Measurements from ENCODE around the gene KIF16B. TPM values are rescaled to one million over a fixed set of nuclear protein-coding genes. Genes with fewer than 3 reads are reported as not detected.

The KIF16B gene
- total RNA-seq: 1 to 10 TPM; 3.2 to 3.4 TPM

DNA sequence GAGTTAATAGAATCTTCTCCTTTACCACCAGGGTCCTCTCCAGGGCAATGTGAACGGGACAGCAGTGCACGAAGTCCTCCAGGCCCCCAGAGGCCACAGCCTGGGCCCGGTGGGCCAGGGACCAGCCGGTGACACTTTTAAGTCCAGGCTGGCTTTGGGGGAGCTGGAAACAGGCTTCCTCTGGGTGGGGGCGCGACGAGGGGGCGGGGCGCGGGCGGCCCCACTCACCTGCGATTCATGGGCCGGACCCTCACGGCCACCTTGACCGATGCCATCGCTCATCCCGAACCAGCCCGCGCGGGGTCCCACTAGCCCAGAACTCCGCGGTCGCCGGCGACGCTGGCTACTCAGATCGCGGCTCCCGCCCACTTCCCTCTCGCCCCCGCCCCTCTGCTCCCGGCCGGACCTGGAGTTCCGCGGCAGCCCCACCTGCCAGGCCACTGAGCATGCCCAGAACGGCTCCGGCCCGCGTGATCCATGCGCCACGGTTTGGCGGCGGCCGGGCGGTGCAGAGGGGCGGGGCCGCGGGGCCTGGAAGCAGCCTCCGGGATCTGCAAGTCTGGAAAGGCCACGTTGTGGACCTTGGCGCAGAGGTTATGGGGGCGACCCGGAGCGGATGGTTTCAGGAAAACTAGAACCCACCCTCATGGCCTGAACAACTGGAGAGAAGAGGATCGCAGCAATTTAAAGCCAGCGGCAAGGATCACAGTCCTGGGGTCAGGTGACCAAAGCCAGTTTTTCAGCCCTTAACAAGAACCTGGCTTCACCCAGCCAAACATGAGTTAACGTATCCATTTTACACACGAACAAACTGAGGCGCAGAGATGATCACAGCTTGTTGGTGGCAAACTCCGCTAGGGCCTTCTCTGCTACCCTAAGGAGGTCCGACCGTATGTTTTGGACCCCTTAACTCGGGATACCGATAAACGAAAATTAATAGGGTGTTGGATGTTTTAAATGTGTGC is at the start of gene KIF16B:
TSS of gene KIF16B (minus strand) at position 448 of the 965 bp plus-strand sequence. CDS start at position 275, 173 bp downstream.
- POLR2A ChIA-PET: interaction anchor here (0.6 kb wide), 1 partner anchor 1712 kb away, joined by 3 read pairs; no protein-coding TSS in a partner anchor
- no peaks in the 10 kb centered on the region for H3K9me3 Mint-ChIP-seq (ENCODE audit: insufficient read depth)
- CTCF ChIA-PET: no interaction called here
- DNase-seq (peak; percentile 79), ATAC-seq (peak; percentile 86)
- H3K4me1 Mint-ChIP-seq (ENCODE audit: low read depth): peaks cover 28% of the 10 kb centered on the region
- peaks cover 1% of the 10 kb centered on the region for H3K36me3 Mint-ChIP-seq (ENCODE audit: low read depth)
- H3K27me3 Mint-ChIP-seq (ENCODE audit: low read depth): no peaks in the 10 kb centered on the region
- H3K27ac Mint-ChIP-seq: peak within 1 kb of the TSS; percentile 73
- peak within 1 kb of the TSS; percentile 81 for H3K4me3 Mint-ChIP-seq

DNA sequence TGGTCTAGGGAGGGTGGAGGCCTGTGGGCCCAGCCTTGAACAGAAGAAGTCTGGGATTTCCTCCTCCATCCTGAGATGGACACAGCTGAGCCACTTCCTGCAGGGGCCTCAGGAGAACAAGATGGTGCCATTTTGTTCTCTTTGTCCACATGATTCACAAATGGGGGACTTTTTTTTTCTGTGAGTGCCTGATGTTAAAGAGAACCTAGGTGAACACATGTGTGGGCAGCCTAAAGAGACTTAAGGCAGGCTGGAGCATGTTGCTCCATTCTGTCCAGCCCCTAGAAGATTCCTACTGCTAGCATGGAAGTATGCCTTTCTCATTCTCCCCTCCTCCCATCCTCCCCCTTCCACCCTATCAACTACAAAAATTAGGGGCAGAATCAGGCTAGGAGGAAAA is 49.3 kb upstream of the KIF16B start:
- ATAC-seq (no peak), DNase-seq (no peak)
- Mint-ChIP-seq H3K4me1 (ENCODE audit: low read depth) (no peaks in the 10 kb centered on the region), H3K9me3 (ENCODE audit: insufficient read depth) (no peaks in the 10 kb centered on the region), H3K4me3 (no peak overlapping the region), H3K27me3 (ENCODE audit: low read depth) (no peaks in the 10 kb centered on the region), H3K36me3 (ENCODE audit: low read depth) (no peaks in the 10 kb centered on the region), H3K27ac (no peak overlapping the region)
- CTCF ChIA-PET: no interaction called here
- POLR2A ChIA-PET: no interaction called here

DNA sequence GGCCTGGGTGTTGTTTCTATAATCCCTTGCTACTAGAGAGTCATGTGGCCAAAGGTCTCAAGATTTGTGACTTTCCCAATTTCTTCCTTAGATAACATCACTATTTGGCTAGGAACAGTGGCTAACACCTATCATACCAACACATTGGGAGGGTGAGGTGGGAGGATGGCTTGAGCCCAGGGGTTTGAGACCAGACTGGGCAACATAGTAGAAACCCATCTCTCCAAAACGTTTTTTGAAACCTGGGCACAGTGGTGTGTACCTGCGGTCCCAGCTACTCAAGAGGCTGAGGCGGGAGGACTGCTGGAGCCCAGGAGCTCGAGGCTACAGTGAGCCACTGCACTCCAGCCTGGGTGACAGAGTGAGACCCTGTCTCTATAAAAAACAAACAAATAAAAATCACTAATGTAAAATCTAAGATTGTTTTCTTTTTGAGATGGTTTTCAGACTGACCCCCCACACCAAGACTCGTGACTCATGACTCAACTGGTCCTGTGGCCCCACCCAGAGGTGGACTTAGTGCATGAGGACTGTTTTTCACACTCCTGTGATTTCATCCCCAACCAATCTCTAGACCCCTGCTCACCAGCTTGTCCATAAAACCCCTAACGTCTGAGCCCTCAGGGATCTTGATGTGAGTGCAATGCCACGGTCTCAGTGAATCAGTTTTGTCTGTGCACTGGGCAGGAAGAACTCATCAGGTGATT is 48.3 kb upstream of the KIF16B start:
- Mint-ChIP-seq H3K9me3 (ENCODE audit: insufficient read depth) (no peaks in the 10 kb centered on the region), H3K4me1 (ENCODE audit: low read depth) (no peaks in the 10 kb centered on the region), H3K27ac (no peak overlapping the region), H3K4me3 (no peak overlapping the region), H3K27me3 (ENCODE audit: low read depth) (no peaks in the 10 kb centered on the region), H3K36me3 (ENCODE audit: low read depth) (no peaks in the 10 kb centered on the region)
- DNase-seq (no peak), ATAC-seq (no peak)
- POLR2A ChIA-PET: no interaction called here
- CTCF ChIA-PET: no interaction called here

- ChIA-PET CTCF (no interaction called here), POLR2A (no interaction called here)
- Mint-ChIP-seq H3K4me3 (no peak overlapping the region), H3K27ac (no peak overlapping the region), H3K27me3 (ENCODE audit: low read depth) (no peaks in the 10 kb centered on the region), H3K9me3 (ENCODE audit: insufficient read depth) (no peaks in the 10 kb centered on the region), H3K36me3 (ENCODE audit: low read depth) (no peaks in the 10 kb centered on the region), H3K4me1 (ENCODE audit: low read depth) (no peaks in the 10 kb centered on the region)
- ATAC-seq (no peak), DNase-seq (no peak)
Measured at GRCh38 chr20:16620961-16621360, 47.7 kb upstream of the KIF16B start.

- H3K27me3 Mint-ChIP-seq (ENCODE audit: low read depth): no peaks in the 10 kb centered on the region
- POLR2A ChIA-PET: no interaction called here
Measured at GRCh38 chr20:16619953-16620352, 46.7 kb upstream of the KIF16B start.

DNA sequence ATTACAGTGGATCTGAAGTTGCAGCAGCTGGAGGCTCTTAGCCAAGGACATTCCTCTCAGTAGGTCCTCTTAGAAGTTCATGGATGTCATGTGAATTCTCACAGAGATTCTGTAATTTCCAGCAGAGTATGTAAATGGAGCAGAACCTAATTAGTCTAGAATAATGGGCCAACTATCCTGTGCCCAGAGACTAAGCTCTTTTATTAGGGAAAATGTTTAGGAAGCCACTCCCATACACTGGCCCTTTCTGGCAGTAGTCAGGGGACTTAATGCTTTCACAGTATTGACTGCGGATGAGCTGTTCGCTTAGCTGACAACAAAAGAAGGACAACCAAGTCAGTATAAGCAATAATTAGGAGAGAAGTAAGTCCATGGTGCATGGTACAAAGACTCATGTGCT is 43.8 kb upstream of the KIF16B start:
- H3K36me3 Mint-ChIP-seq (ENCODE audit: low read depth): no peaks in the 10 kb centered on the region
- ChIA-PET POLR2A (no interaction called here), CTCF (no interaction called here)
- H3K4me3 Mint-ChIP-seq: no peak overlapping the region
- no peak for DNase-seq
- no peak overlapping the region for H3K27ac Mint-ChIP-seq
- no peaks in the 10 kb centered on the region for H3K27me3 Mint-ChIP-seq (ENCODE audit: low read depth)
- no peaks in the 10 kb centered on the region for H3K9me3 Mint-ChIP-seq (ENCODE audit: insufficient read depth)
- ATAC-seq: no peak
- no peaks in the 10 kb centered on the region for H3K4me1 Mint-ChIP-seq (ENCODE audit: low read depth)

More at GRCh38 chr20:16619953-16620352, 46.7 kb upstream of the KIF16B start:
- no peaks in the 10 kb centered on the region for H3K9me3 Mint-ChIP-seq (ENCODE audit: insufficient read depth)
- H3K4me1 Mint-ChIP-seq (ENCODE audit: low read depth): no peaks in the 10 kb centered on the region
- ATAC-seq (no peak), DNase-seq (no peak)
- no peak overlapping the region for H3K4me3 Mint-ChIP-seq
- no peak overlapping the region for H3K27ac Mint-ChIP-seq
- H3K36me3 Mint-ChIP-seq (ENCODE audit: low read depth): no peaks in the 10 kb centered on the region
- CTCF ChIA-PET: no interaction called here

DNA sequence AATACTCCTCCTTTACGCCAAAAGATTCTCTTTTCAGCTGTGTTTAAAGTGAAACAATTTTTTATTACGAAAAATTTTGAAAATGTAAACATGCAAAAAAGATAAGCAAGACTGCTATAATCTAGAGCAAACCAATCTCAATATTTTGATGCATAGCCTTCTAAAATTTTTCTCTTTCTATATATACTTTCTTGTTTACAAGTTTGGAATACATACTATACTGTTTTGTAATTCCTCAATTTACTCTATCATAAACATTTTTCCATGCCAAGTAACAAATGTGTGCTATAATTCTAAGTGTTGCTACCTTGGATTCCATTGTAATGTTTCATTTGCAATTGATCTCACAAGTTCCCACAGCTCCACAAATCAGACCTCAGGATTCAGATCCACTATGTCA is 43.1 kb upstream of the KIF16B start:
- Mint-ChIP-seq H3K9me3 (ENCODE audit: insufficient read depth) (no peaks in the 10 kb centered on the region), H3K4me3 (no peak overlapping the region), H3K4me1 (ENCODE audit: low read depth) (no peaks in the 10 kb centered on the region), H3K36me3 (ENCODE audit: low read depth) (no peaks in the 10 kb centered on the region), H3K27me3 (ENCODE audit: low read depth) (no peaks in the 10 kb centered on the region), H3K27ac (no peak overlapping the region)
- ChIA-PET POLR2A (no interaction called here), CTCF (no interaction called here)
- ATAC-seq: no peak
- DNase-seq: no peak

DNA sequence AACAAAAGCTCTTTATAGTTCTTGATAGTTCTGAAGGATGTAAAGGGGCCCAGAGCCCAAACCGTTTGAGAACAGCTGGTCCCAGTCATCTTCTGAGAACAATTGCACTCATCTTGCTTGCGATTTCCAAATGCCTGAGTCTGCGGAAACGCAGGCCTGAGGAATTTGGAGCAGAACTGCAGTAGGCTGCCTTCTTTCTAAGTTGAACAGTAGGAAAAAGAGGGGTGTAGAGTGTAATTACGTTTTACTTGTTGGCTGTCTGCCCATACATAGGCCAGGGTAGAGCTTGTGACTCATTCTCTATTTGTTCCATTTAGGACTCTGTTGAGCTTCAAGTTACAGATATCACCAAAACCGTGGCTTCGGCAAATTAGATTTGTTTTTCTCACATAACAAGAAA is 42.0 kb upstream of the KIF16B start:
- H3K4me1 Mint-ChIP-seq (ENCODE audit: low read depth): no peaks in the 10 kb centered on the region
- POLR2A ChIA-PET: no interaction called here
- H3K27me3 Mint-ChIP-seq (ENCODE audit: low read depth): no peaks in the 10 kb centered on the region
- H3K4me3 Mint-ChIP-seq: no peak overlapping the region
- ATAC-seq (no peak), DNase-seq (no peak)
- CTCF ChIA-PET: no interaction called here
- no peaks in the 10 kb centered on the region for H3K9me3 Mint-ChIP-seq (ENCODE audit: insufficient read depth)
- no peak overlapping the region for H3K27ac Mint-ChIP-seq
- H3K36me3 Mint-ChIP-seq (ENCODE audit: low read depth): no peaks in the 10 kb centered on the region

DNA sequence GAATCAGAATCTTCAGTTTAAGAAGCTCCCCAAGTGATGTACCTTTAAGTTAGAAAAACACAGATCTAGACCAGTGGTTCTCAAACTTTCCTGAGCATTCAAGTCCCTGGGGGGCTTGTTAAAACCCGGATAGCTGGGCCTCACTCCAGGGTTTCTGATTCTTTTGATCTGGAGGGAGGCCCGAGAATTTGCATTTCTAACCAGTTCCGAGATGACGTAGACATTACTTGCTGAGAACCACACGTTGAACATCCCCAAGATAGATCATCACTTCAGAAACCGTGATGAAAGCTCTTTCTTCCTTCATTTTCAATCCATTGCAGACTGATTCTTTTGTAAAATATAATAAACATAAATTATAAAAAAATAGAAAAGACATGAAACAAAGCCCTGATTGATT is 40.7 kb upstream of the KIF16B start:
- Mint-ChIP-seq H3K4me3 (no peak overlapping the region), H3K9me3 (ENCODE audit: insufficient read depth) (no peaks in the 10 kb centered on the region), H3K36me3 (ENCODE audit: low read depth) (no peaks in the 10 kb centered on the region), H3K4me1 (ENCODE audit: low read depth) (no peaks in the 10 kb centered on the region), H3K27ac (no peak overlapping the region), H3K27me3 (ENCODE audit: low read depth) (no peaks in the 10 kb centered on the region)
- DNase-seq: no peak
- CTCF ChIA-PET: no interaction called here
- ATAC-seq: no peak
- POLR2A ChIA-PET: no interaction called here

GRCh38 chr20:16612706-16613105 is 39.5 kb upstream of the KIF16B start:
- POLR2A ChIA-PET: no interaction called here
- Mint-ChIP-seq H3K4me3 (no peak overlapping the region), H3K4me1 (ENCODE audit: low read depth) (no peaks in the 10 kb centered on the region), H3K27ac (no peak overlapping the region), H3K36me3 (ENCODE audit: low read depth) (no peaks in the 10 kb centered on the region), H3K9me3 (ENCODE audit: insufficient read depth) (no peaks in the 10 kb centered on the region), H3K27me3 (ENCODE audit: low read depth) (no peaks in the 10 kb centered on the region)
- ATAC-seq (no peak), DNase-seq (no peak)
- CTCF ChIA-PET: no interaction called here

- H3K27ac Mint-ChIP-seq: no peak overlapping the region
- ATAC-seq: no peak
- no peak overlapping the region for H3K4me3 Mint-ChIP-seq
- no peaks in the 10 kb centered on the region for H3K36me3 Mint-ChIP-seq (ENCODE audit: low read depth)
- no peaks in the 10 kb centered on the region for H3K27me3 Mint-ChIP-seq (ENCODE audit: low read depth)
- H3K4me1 Mint-ChIP-seq (ENCODE audit: low read depth): no peaks in the 10 kb centered on the region
- no peaks in the 10 kb centered on the region for H3K9me3 Mint-ChIP-seq (ENCODE audit: insufficient read depth)
- CTCF ChIA-PET: no interaction called here
- POLR2A ChIA-PET: no interaction called here
- no peak for DNase-seq
Measured at GRCh38 chr20:16611817-16612216, 38.6 kb upstream of the KIF16B start.

DNA sequence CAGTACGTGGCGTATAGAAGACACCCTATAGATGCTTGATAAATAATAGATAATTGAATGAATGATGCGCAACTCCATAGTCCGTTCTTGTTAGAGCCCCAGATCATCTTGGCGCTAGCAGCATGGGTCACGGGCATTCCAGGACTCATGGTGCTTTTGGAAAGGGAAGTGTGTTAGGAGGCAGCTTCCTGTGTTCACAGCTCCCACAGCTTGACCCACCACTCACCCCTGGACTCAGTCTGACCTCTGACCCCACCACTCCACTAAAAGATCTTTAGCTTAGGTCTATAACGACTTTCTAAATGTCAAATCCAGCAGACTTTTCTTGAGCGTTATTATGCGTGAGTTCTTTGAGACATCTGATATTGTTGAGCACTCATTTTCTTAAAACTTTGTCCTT is 35.8 kb upstream of the KIF16B start:
- ATAC-seq (no peak), DNase-seq (no peak)
- no peak overlapping the region for H3K4me3 Mint-ChIP-seq
- H3K4me1 Mint-ChIP-seq (ENCODE audit: low read depth): no peaks in the 10 kb centered on the region
- H3K9me3 Mint-ChIP-seq (ENCODE audit: insufficient read depth): no peaks in the 10 kb centered on the region
- no peak overlapping the region for H3K27ac Mint-ChIP-seq
- no peaks in the 10 kb centered on the region for H3K36me3 Mint-ChIP-seq (ENCODE audit: low read depth)
- ChIA-PET CTCF (no interaction called here), POLR2A (no interaction called here)
- no peaks in the 10 kb centered on the region for H3K27me3 Mint-ChIP-seq (ENCODE audit: low read depth)

Measured in activated CD8-positive, alpha-beta T cell treated with anti-CD3 and anti-CD28 coated beads, Interleukin-2, amount 10 ng/mL, durations not matched to agents 7 days and 5 days (primary cell).